Measurements from ENCODE around the gene ZP3.
"Not testable (repeated sequence)": the region's sequence is repeated elsewhere in the genome, so short reads cannot be mapped to it uniquely, and the experiment has no call there.

Gene ZP3

GRCh38 chr7:76407718-76408117 lies 17.0 kb upstream of the ZP3 start:
- DNase-seq: no peak

GRCh38 chr7:76408121-76408560 lies 16.6 kb upstream of the ZP3 start:
- DNase-seq: no peak

DNA sequence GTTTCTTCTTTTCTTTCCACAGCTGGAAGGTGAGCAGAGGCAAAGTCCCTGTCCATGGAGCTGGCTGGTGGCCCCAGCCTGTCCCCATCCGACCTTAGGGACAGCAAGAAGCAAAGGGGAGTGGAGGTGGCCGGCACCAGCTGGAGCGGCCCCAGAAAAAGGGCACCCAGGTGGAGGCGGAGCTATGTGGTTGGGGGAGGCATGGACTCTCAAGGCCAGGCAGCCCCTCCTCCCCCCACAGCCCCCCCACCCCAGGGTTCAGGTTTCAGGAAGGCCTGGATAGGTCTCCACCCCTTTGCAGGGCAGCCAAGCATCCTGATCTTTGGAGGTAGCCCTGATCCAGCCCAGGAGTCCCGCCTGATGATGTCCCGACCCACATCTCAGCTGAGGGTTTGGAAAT lies 15.2 kb upstream of the ZP3 start, which contains the start of gene SSC4D:
Gene SSC4D (minus strand): TSS at position 161 of the 400 bp plus-strand sequence. CDS start 5,258 bp downstream, outside the sequence.
- DNase-seq: no peak

DNA sequence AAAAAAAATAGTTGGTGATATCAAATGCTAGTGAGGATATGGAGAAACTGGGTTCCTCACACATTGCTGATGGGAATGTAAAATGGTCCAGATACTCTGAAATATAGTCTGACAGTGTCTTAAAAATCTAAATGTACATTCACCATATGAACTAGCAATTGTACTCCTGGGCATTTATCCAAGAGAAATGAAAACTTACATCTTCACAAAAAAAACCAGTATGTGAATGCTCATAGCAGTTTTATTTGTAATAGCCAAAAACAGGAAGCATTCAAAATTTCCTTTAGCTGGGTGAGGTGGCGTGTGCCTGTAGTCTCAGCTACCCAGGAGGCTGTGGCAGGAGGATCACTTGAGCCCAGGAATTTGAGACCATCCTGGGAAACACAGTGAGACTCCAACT lies 13.1 kb upstream of the ZP3 start:
- no peak for DNase-seq

GRCh38 chr7:76412249-76412648 lies 12.5 kb upstream of the ZP3 start:
- DNase-seq: no peak

DNA sequence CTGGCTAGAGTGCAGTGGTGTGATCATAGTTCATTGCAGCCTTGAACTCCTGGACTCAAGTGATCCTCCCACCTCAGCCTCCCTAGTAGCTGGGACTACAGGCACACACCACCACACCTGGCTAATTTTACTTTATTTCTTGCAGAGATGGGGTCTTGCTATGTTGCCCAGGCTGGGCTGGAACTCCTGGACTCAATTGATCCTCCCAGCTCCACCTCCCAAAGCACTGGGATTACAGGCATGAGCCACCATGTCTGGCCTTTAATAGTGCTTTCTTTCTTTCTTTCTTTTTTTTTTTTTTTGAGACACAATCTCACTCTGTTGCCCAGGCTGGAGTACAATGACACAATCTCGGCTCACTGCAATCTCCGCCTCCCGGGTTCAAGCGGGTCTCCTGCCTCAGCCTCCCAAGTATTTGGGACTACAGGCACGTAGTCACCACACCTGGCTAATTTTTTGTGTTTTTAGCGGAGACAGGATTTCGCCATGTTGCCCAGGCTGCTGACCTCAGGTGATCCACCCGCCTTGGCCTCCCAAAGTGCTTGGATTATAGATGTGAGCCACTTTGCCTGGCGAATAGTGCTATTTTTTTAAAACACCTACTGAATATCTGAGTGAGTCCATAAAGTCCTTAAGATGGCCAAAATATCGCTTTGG lies 7.0 kb upstream of the ZP3 start:
- not testable (repeated sequence) for DNase-seq

GRCh38 chr7:76421097-76421496 lies 3.7 kb upstream of the ZP3 start:
- not testable (repeated sequence) for DNase-seq

DNA sequence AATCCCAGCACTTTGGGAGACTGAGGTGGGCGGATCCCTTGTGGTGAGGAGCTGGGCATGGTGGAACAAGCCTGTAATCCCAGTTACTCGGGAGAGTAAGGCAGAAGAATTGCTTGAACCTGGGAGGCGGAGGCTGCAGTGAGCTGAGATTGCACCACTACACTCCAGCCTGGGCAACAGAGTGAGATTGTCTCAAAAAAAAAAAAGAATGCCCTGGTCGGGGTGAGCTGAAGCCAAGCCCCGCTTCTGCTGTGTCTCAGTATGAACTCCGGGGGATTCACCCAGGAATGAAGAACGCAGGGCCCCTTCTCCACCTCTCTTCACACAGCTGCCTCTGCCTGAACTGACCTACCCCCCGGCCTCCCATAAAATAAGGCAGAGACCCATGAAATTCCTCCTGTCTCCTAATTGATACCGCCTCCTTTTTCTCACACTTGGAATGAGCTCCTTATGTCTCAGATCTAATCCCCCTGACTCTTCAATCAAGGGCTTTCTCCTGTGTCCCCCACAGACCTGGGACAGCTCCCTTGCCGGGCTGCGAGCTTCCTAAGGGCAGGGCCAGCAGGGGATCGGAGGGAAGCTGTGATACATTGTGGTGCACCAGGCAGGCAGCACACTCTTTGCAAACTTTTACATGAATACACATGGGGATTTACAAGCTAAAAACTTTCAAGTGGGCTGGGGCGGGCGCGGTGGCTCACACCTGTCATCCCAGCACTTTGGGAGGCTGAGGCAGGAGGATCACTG lies 911 bp upstream of the ZP3 start:
- DNase-seq: no peak

DNA sequence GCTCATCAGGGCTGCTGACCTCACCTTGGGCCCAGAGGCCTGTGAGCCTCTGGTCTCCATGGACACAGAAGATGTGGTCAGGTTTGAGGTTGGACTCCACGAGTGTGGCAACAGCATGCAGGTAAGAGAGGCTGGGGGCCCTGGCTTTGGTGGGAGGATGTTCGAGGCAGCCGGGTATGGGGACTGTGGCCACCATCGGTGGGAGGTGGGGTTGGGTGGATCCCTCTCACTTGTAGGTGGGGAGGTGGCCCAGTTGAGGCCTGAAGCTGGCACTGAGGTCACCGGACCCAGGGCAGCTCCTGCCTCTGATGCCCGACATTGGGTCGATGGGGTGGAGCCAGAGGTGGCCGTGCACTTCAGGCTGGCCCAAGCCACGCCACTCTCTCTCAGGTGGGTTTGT lies 406 bp downstream of the ZP3 start:
- DNase-seq: no peak

GRCh38 chr7:76425558-76425957 lies 808 bp downstream of the ZP3 start:
- DNase-seq: not testable (repeated sequence)

- no peak for DNase-seq
These were observed 1.5 kb downstream of the ZP3 start for GRCh38 chr7:76426246-76426645.

GRCh38 chr7:76427635-76428034 lies 2.9 kb downstream of the ZP3 start:
- no peak for DNase-seq

DNA sequence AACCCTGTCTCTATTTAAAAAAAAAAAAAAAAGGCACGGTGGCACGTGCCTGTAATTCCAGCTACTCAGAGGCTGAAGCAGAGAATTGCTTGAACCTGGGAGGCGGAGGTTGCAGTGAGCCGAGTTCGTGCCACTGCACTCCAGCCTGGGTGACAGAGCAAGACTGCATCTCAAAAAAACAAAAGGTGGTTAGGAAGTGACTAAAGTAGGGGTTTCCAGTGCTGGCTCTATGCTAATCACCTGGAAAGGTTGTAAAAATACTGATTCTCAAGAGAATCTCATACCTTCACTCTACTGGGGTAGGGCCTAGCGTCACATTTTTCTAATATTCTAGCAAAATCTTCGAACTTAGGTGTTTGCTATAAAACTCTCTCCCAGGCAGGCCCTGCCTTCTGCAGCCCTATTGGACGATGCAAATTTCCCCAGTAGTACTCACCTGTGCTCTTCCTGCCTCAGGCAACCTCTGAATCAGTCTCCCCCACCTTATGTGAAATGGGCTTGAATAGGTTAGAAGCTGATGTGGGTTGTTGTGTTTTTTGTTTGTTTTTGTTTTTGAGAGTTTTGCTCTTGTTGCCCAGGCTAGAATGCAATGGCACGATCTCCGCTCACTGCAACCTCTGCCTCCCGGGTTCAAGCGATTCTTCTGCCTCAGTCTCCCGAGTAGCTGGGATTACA lies 3.5 kb downstream of the ZP3 start:
- DNase-seq: no peak

- no peak for DNase-seq
These were observed 4.4 kb downstream of the ZP3 start for GRCh38 chr7:76428868-76429805.

DNA sequence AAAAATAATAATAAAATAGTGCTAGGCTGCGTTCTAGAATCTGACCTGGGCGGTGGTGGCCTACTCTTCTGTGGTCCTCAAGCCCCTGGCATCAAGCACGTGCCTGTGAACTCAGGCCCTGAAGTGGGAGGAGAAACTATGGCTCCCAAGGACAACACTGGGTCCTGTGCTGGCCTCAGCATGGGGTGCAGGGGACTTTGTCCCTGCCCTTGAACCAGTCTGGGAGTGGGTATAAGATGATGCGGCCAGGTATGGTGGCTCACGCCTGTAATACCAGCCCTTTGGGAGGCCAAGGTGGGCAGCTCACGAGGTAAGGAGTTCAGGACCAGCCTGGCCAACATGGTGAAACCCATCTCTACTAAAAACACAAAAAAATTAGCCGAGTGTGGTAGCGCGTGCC lies 5.5 kb downstream of the ZP3 start:
- DNase-seq: no peak

DNA sequence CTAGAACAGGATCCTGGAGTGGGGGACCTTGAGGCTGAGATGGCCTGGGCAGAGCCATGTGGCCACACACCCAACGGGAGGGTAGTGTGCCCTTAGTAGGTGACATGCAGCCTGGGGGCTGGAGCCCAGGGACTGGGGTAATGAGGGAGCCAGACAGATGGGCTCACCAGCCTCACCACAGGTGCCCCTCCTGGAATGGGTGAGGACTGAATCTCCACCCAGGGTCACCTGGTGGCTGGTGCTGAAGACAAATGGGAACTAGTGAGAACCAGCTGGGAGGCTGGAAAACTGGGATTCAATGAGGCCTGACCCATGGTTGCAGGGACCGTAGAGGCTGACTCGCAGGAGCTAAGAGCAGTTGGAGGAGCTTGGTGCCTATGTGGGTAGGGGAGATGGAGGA lies 6.1 kb downstream of the ZP3 start:
- no peak for DNase-seq

GRCh38 chr7:76437873-76438272 lies 13.1 kb downstream of the ZP3 start:
- peak; percentile 39 to 45 for DNase-seq

GRCh38 chr7:76439120-76439888 lies 14.6 kb downstream of the ZP3 start:
- DNase-seq: not testable (repeated sequence)

- DNase-seq: not testable (repeated sequence)
These were observed 15.7 kb downstream of the ZP3 start for GRCh38 chr7:76440404-76440803.

- not testable (repeated sequence) for DNase-seq
These were observed 17.0 kb downstream of the ZP3 start for GRCh38 chr7:76441792-76442191.

GRCh38 chr7:76442664-76443446 lies 18.1 kb downstream of the ZP3 start:
- not testable (repeated sequence) for DNase-seq

Data from stimulated activated CD4-positive, alpha-beta T cell treated with anti-CD3 and anti-CD28 coated beads, Interleukin-2, amount 100 ng/mL, for 48 hours (primary cell).